ENCODE measurements around the gene SDK1.

SDK1 gene

GRCh38 chr7:4099651-4100050 lies 798.6 kb downstream of the SDK1 start:
- DNase-seq (ENCODE audit: low read depth in 3 of 3), result no peak

- no peak for DNase-seq (ENCODE audit: low read depth in 3 of 3)
Observed at GRCh38 chr7:4100148-4100547, 799.1 kb downstream of the SDK1 start.

DNA sequence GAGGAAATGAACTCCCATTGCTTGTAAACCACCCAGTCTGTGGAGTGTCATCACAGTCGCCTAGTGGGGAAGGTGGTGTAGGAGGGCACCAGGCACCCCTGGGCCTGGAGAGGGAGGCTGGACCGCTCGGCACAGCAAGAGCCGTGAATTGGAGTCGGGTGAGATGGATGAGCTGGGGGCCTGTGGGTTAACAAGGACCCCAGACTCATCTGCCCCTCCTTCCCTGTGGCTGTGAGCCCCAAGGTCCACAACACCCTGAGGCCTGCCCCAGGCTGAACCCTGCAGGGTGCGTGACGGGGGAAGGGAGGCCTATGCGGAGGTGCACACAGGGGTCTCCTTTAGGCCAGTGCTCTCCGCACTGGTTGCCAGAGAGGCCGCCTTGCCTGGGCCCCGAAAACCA lies 799.6 kb downstream of the SDK1 start:
- DNase-seq (ENCODE audit: low read depth in 3 of 3), result no peak

- no peak for DNase-seq (ENCODE audit: low read depth in 3 of 3)
Observed at GRCh38 chr7:4102231-4102841, 801.3 kb downstream of the SDK1 start.

DNA sequence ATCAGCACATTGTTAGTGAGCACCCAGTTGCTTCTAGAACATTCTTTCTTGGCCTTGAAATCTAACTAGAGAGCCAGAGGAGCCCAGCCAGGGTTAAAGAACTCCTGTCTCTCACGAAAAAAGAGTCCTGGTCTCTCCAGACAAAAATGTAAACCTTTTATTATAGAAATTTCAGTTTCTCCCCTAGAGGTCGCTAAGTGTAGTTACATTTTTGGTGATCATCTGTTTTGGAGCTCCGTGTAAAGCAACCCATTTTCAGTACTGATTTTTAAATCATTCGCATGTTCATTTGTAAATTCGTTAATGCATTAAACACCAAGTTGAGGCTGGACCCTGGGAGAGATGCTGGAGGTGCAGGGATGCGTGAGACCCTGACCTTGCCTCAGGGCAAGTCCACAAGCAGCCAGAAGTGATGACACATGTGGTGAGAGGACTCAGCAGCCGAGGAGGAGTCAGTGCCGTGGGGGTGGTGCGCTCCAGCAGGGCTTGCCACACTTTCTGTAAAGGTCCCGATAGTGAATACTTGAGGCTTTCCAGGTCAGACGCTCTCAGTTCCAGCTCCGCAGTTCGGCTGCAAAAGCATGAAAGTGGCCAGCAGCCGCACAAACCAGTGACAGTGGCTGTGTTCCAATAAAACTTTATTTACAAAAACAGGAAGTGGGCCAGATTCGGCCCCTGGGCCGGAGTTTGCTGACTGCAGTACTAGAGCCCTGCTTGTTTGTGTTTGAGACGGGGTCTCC lies 802.5 kb downstream of the SDK1 start:
- DNase-seq (ENCODE audit: low read depth in 3 of 3), result no peak

- no peak for DNase-seq (ENCODE audit: low read depth in 3 of 3)
Observed at GRCh38 chr7:4107839-4108238, 806.8 kb downstream of the SDK1 start.

GRCh38 chr7:4108951-4109350 lies 807.9 kb downstream of the SDK1 start:
- no peak for DNase-seq (ENCODE audit: low read depth in 3 of 3)

DNA sequence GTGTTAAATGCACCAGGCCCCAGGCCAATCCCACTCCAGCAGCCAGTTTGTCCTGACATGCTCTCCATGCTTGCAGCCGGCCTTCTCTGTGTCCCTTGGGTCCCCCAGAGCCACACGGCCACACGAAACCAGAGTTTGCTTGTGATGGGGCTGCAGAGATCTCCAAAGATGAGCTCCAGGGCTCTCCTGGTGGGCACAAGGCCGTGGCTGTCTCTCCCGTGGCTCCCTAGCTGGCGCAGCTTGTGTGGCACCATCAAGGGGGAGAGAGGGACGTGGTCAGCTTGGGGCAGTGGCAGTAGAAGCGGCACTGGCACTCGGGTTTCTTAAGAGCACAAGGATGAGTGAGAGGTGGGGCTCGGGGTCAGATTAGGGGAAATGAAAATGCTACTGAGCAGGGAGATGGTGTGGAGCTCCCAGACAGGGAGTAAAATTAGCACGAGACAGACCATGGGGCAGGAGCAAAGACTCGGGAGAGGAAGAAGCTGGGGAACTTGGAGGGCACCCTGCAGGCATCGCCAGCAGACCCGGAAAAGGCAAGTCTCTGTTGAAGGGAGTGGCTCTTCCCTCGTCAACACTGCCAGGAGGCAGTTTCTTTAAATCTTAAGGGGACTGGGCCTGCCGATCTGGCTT lies 808.5 kb downstream of the SDK1 start:
- DNase-seq (ENCODE audit: low read depth in 3 of 3), result no peak

DNA sequence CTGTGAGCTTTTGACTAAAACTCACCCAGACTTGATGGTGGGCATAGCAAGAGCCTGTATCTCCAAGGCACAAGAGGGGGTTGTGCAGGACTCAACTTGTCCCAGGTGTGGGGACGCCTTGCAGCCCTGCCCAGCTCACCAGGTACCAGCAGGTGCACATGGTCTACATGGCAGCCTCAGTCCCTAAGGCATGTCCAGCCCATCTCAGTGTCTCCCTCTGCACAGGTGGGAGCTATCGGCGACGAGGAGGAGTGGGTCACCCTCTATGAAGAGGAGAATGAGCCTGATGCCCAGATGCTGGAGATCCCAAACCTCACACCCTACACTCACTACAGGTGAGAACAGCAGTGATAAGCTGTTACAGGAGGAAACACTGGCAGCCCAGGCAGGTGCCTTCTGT lies 809.4 kb downstream of the SDK1 start:
- DNase-seq (ENCODE audit: low read depth in 3 of 3), result no peak

DNA sequence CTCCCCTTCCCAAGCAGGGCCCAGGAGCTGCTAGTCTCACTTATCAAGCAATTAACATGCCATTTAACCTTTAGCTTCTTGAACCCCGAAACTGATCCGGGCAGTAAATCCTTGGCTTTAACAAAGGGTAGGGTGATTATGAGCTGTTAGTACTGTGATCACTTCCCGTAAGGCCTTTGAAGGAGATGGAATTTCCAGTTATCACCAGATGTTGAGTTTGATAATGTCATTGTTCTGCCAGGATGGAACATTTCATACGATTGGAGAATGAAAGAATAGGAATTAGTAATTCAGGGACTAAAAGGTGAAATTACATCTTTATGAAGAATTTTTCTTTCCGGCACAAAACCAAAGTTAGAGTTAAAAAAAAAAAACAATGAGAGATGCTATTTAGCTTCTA lies 810.1 kb downstream of the SDK1 start:
- DNase-seq (ENCODE audit: low read depth in 3 of 3), result no peak

DNA sequence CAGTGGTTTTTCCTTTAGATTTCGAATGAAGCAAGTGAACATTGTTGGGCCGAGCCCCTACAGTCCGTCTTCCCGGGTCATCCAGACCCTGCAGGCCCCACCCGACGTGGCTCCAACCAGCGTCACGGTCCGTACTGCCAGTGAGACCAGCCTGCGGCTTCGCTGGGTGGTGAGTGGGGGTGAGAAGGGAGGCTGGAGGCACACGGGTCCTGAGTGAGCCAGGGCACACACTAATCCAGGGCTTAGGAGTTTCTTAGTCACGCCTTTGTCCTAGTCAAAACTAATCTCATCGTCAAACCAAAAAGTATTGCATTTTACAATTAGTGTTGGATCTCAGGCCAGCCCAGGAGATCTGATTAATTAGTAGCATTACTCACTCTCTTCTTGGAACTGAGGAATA lies 812.2 kb downstream of the SDK1 start:
- no peak for DNase-seq (ENCODE audit: low read depth in 3 of 3)

- no peak for DNase-seq (ENCODE audit: low read depth in 3 of 3)
Observed at GRCh38 chr7:4113976-4114375, 812.9 kb downstream of the SDK1 start.

- DNase-seq (ENCODE audit: low read depth in 3 of 3), result no peak
Observed at GRCh38 chr7:4115442-4115841, 814.4 kb downstream of the SDK1 start.

- no peak for DNase-seq (ENCODE audit: low read depth in 3 of 3)
Observed at GRCh38 chr7:4115941-4116610, 815.0 kb downstream of the SDK1 start.

DNA sequence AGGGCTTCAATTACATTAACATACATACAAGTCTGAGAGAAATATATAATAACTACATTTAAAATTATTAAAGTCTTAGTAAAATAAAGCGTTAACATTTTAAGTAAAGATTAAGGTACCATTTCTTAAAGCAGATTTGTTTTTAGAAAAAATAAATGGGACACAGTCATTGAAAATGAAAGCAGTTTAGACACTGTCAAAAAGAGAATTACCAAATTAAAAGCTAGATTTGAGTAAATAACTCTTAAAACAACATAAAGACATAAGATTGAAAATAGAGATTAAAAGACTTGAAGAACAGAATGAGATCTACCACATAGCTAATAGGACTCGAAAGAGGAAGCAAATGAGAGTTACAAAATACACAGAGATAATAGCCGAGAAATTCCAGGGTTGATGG lies 818.8 kb downstream of the SDK1 start:
- no peak for DNase-seq (ENCODE audit: low read depth in 3 of 3)

- DNase-seq (ENCODE audit: low read depth in 3 of 3), result no peak
Observed at GRCh38 chr7:4123346-4123745, 822.3 kb downstream of the SDK1 start.

DNA sequence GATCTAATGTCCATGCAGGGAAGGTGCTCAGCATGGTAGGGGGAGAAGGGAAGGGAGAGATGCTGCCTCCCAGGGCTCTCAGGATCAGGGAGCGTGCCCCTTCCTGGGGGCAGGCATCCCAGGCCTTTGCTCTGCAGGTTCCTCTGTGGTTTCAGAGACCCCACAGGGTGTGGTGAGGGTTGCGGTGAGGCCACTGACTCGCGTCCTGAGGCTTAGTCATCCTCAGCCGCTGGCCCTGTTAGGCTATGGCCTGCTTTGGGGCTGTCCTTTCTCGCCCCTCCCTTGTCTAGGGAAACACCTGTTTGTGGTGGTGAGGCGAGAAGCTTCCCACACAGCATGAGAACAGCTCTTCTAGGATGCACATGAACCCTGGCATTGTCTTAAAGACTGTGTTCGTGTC lies 822.8 kb downstream of the SDK1 start:
- DNase-seq (ENCODE audit: low read depth in 3 of 3), result no peak

- no peak for DNase-seq (ENCODE audit: low read depth in 3 of 3)
Observed at GRCh38 chr7:4124556-4125477, 823.8 kb downstream of the SDK1 start.

- no peak for DNase-seq (ENCODE audit: low read depth in 3 of 3)
Observed at GRCh38 chr7:4127909-4128560, 827.0 kb downstream of the SDK1 start.

DNA sequence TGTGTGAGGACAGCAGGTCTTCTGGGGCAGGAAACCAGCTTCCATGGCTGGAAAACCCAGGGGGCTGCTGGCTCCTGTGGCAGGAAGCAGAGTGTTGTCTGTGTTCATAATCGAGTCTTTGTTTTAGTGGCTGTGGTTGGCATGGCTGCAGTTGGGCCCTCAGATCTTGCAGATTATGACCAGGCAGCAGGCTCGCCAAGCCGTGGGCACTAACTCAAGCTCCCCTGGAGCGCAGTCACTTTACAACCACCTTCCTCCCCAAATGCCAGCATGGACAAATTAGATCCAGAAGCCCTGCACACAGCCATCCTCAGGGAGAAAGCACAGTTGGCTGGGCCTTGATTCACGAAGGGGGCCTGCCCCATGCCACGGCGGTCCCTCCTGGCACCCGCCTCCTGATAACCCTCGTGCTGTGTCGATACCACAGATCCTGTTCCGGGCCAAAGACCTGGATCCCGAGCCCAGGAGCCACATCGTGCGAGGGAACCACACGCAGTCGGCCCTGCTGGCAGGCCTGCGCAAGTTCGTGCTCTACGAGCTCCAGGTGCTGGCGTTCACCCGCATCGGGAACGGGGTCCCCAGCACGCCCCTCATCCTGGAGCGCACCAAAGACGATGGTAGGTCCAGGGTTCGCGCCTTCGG lies 828.5 kb downstream of the SDK1 start:
- DNase-seq (ENCODE audit: low read depth in 3 of 3), result no peak

DNA sequence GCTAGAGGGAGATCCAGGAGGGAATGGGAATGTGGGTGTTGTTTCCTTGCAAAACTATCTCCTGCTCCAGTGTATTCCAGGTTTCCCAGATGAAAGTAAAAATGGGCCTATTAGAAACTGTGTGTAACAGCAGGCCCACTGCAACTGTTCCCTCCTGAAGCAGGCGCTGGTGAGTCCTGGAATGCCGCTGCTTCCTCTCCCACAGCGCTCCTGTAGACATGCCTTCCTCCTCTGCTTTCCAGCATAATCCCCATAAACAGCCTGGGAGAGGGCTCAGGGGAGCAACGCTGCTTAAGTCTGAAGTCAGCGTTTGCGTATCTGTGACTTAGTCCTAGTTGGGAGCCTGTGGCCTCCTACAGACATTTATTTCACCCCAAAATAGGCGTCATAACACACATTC lies 830.0 kb downstream of the SDK1 start:
- no peak for DNase-seq (ENCODE audit: low read depth in 3 of 3)
